OCI-LY7 (cell line): ENCODE results near the gene KAT2B. TPM values are rescaled to one million over a fixed set of nuclear protein-coding genes. Genes with fewer than 3 reads are reported as not detected.

Source experiments
- BruUV-seq: library from RNA; stranded (reverse); fragments of 400-500 nt; replicated peaks from 2 replicates; lab custom pipeline; 2021; lab: Mats Ljungman, UMichigan
- CTCF ChIA-PET: fragments of 300-600 bp; sonication (Branson Sonifier 250); formaldehyde crosslinking; loops from one replicate; lab custom pipeline; 2022; ENCODE audit warnings: antibody characterized with exemption; ENCODE audit not compliant: unreplicated experiment; lab: Charles Lee
- POLR2A ChIA-PET: fragments of 300-600 bp; sonication (Branson Sonifier 250); formaldehyde crosslinking; loops from one replicate; lab custom pipeline; 2022; ENCODE audit warnings: antibody characterized with exemption; lab: Charles Lee
- DNase-seq: peaks from one replicate; pipeline ENCODE4 v3.0.0-alpha.2; 2015; ENCODE audit warnings: low spot score
- H2AFZ ChIP-seq: fragments of 200-600 bp; sonication (generic), shearing (Covaris generic); 2 replicates; pipeline ENCODE4 v1.6.1; 2014; ENCODE audit warnings: mild to moderate bottlenecking, antibody characterized with exemption, low read length, moderate library complexity
- H3K27ac ChIP-seq: fragments of 200-600 bp; sonication (generic); 2 replicates; pipeline ENCODE4 v1.5.1; 2014; ENCODE audit warnings: mixed run types, low read depth, mild to moderate bottlenecking, moderate library complexity, low read length, inconsistent platforms; ENCODE audit not compliant: poor library complexity, severe bottlenecking
- H3K36me3 ChIP-seq: fragments of 200-600 bp; sonication (generic); 2 replicates; pipeline ENCODE4 v1.6.1; 2014; ENCODE audit warnings: mild to moderate bottlenecking, antibody characterized with exemption, low read length, moderate library complexity, mixed read lengths; ENCODE audit not compliant: insufficient read depth
- H3K4me1 ChIP-seq: fragments of 200-600 bp; sonication (generic); 2 replicates; pipeline ENCODE4 v1.5.1; 2014; ENCODE audit warnings: mild to moderate bottlenecking, low read length; ENCODE audit not compliant: insufficient read depth, poor library complexity, severe bottlenecking
- H3K4me2 ChIP-seq: fragments of 200-600 bp; sonication (generic); 2 replicates; pipeline ENCODE4 v1.6.1; 2014; ENCODE audit warnings: mild to moderate bottlenecking, low read length
- H3K4me3 ChIP-seq: fragments of 200-600 bp; sonication (generic); 2 replicates; pipeline ENCODE4 v1.5.1; 2014; ENCODE audit warnings: mild to moderate bottlenecking, low read depth, low read length; ENCODE audit not compliant: poor library complexity, severe bottlenecking
- H3K79me2 ChIP-seq: fragments of 200-600 bp; sonication (generic); 2 replicates; pipeline ENCODE4 v1.6.1; 2016; ENCODE audit warnings: low read depth, mild to moderate bottlenecking, low read length, moderate library complexity, mixed read lengths; ENCODE audit not compliant: insufficient read depth
- H3K9me2 ChIP-seq: fragments of 200-600 bp; sonication (generic); 2 replicates; pipeline ENCODE4 v1.6.1; 2016; ENCODE audit warnings: mild to moderate bottlenecking, low read length, mixed read lengths; ENCODE audit not compliant: insufficient read depth
- H3K9me3 ChIP-seq: fragments of 200-600 bp; sonication (generic); 2 replicates; pipeline ENCODE4 v1.6.1; 2014; ENCODE audit warnings: mild to moderate bottlenecking, mixed run types, low read length, mixed read lengths
- H4K20me1 ChIP-seq: fragments of 200-600 bp; sonication (generic); 2 replicates; pipeline ENCODE4 v1.6.1; 2014; ENCODE audit warnings: mild to moderate bottlenecking, antibody characterized with exemption, low read length, moderate library complexity, mixed read lengths; ENCODE audit not compliant: insufficient read depth
- EZH2phosphoT487 ChIP-seq: fragments of 200-600 bp; sonication (generic); IDR thresholded peaks from 2 replicates; pipeline ENCODE4 v1.6.1; 2018; ENCODE audit warnings: low read depth, borderline replicate concordance, mild to moderate bottlenecking, mixed run types, antibody characterized with exemption, low read length, moderate library complexity, mixed read lengths
- intact Hi-C: fragments of 100-400 bp; cut with micrococcal nuclease; formaldehyde crosslinking; loops from one replicate; pipeline ENCODE4 v1.10.0; 2022; ENCODE audit not compliant: unreplicated experiment
- total RNA-seq, 2 experiments: library from RNA; depleted of rRNA in 1 of 2; stranded (reverse); fragments of >200 nt in 1 of 2; shearing (Covaris generic) in 1 of 2; gene quantifications; 2 replicates each; pipeline ENCODE4 v1.2.3, GENCODE V29; 2014 to 2022
- TF ChIP-seq, protein P1 (sequence below): fragments of 200-600 bp; sonication (generic); conservative IDR thresholded peaks from 2 replicates; pipeline ENCODE4 v1.5.1; 2014; ENCODE audit warnings: mild to moderate bottlenecking, antibody characterized with exemption, low read length, moderate library complexity, mixed read lengths

The KAT2B gene
- total RNA-seq, 2 experiments from 2014 or later = 24.2 to 32.9 TPM

GRCh38 chr3:20123131-20123652 lies 82.9 kb downstream of the KAT2B start:
- no peak overlapping the region for H3K4me3 ChIP-seq
- no peaks in the 10 kb centered on the region for H4K20me1 ChIP-seq
- H3K9me3 ChIP-seq = no peaks in the 10 kb centered on the region
- TF ChIP-seq, protein P1, sequence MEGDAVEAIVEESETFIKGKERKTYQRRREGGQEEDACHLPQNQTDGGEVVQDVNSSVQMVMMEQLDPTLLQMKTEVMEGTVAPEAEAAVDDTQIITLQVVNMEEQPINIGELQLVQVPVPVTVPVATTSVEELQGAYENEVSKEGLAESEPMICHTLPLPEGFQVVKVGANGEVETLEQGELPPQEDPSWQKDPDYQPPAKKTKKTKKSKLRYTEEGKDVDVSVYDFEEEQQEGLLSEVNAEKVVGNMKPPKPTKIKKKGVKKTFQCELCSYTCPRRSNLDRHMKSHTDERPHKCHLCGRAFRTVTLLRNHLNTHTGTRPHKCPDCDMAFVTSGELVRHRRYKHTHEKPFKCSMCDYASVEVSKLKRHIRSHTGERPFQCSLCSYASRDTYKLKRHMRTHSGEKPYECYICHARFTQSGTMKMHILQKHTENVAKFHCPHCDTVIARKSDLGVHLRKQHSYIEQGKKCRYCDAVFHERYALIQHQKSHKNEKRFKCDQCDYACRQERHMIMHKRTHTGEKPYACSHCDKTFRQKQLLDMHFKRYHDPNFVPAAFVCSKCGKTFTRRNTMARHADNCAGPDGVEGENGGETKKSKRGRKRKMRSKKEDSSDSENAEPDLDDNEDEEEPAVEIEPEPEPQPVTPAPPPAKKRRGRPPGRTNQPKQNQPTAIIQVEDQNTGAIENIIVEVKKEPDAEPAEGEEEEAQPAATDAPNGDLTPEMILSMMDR = no peak
- TF ChIP-seq EZH2phosphoT487 = no peak
- H2AFZ ChIP-seq = no peak overlapping the region
- no peak overlapping the region for H3K27ac ChIP-seq
- DNase-seq = no peak
- BruUV-seq = no TSS peak
- POLR2A ChIA-PET = interaction anchor here (1.5 kb wide), 1 partner anchor 33 kb away, joined by 4 read pairs; no protein-coding TSS in a partner anchor
- H3K4me1 ChIP-seq = peaks cover 21% of the 10 kb centered on the region
- intact Hi-C loops = no loop called here
- no peaks in the 10 kb centered on the region for H3K9me2 ChIP-seq
- H3K36me3 ChIP-seq = peaks cover 68% of the 10 kb centered on the region
- no peak overlapping the region for H3K4me2 ChIP-seq
- no peaks in the 10 kb centered on the region for H3K79me2 ChIP-seq
- CTCF ChIA-PET = interaction anchor here (0.5 kb wide), 1 partner anchor 26 kb away, joined by 3 read pairs; no protein-coding TSS in a partner anchor

GRCh38 chr3:20125289-20125688 lies 85.0 kb downstream of the KAT2B start:
- TF ChIP-seq, protein P1 = no peak
- no peak for TF ChIP-seq EZH2phosphoT487
- Histone ChIP-seq H3K4me2 (peak overlapping the region; percentile 79), H4K20me1 (no peaks in the 10 kb centered on the region), H3K4me3 (peak overlapping the region; percentile 52), H3K4me1 (peaks cover 21% of the 10 kb centered on the region), H3K79me2 (no peaks in the 10 kb centered on the region), H3K36me3 (peaks cover 62% of the 10 kb centered on the region), H3K27ac (peak overlapping the region; percentile 80), H2AFZ (peak overlapping the region; percentile 53; the same call in 1 of the 2 replicates), H3K9me3 (no peaks in the 10 kb centered on the region), H3K9me2 (no peaks in the 10 kb centered on the region)
- CTCF ChIA-PET = no interaction called here
- intact Hi-C loops = no loop called here
- POLR2A ChIA-PET = interaction anchor here (1.0 kb wide), 1 partner anchor 61 kb away, joined by 7 read pairs; the partner anchor contains the start of gene SGO1
- no TSS peak for BruUV-seq
- DNase-seq = no peak

DNA sequence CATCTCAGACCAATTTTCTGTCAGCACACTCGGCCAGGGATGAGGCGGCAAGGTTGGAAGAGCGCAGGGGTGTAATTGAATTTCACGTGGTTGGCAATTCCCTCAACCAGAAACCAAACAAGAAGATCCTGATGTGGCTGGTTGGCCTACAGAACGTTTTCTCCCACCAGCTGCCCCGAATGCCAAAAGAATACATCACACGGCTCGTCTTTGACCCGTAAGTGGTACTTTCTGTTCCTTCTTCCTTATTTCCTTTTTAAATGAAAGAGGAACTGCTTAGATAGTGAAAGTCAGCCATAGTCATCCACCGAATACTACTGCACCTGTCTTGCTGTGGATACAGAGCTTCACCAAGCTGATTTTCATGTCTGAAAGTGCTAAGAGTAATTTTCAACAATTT lies 85.7 kb downstream of the KAT2B start:
- TF ChIP-seq, protein P1 = no peak
- no peak for TF ChIP-seq EZH2phosphoT487
- CTCF ChIA-PET = no interaction called here

More for the DNA sequence above, 85.7 kb downstream of the KAT2B start:
- no peaks in the 10 kb centered on the region for H3K9me3 ChIP-seq
- H3K27ac ChIP-seq = peak overlapping the region; percentile 80
- intact Hi-C loops = loop anchor here (2.0 kb wide), 1 partner anchor 85 kb away; the partner anchor contains the start of gene KAT2B
- H3K36me3 ChIP-seq = peaks cover 56% of the 10 kb centered on the region
- H3K79me2 ChIP-seq = no peaks in the 10 kb centered on the region
- H2AFZ ChIP-seq = peak overlapping the region; percentile 53; the same call in 1 of the 2 replicates
- peak overlapping the region; percentile 52 for H3K4me3 ChIP-seq
- H3K4me2 ChIP-seq = peak overlapping the region; percentile 79
- H3K9me2 ChIP-seq = no peaks in the 10 kb centered on the region
- H4K20me1 ChIP-seq = no peaks in the 10 kb centered on the region
- H3K4me1 ChIP-seq = peaks cover 21% of the 10 kb centered on the region
- DNase-seq = peak; percentile 87
- BruUV-seq = no TSS peak
- POLR2A ChIA-PET = interaction anchor here (0.8 to 1.0 kb wide), 2 partner anchors 10 to 54 kb away, joined by 3 to 5 read pairs; no protein-coding TSS in a partner anchor
